Lower lobe of right lung (tissue), 2 donors: ENCODE data around the gene TLE4. TPM values are rescaled to one million over a fixed set of nuclear protein-coding genes. Genes with fewer than 3 reads are reported as not detected.
A peak's percentile ranks its signal among the peaks of the same experiment; 100 is the strongest.

Source experiments
- ATAC-seq, 2 donors: fragments of 200-7000 bp; cut with Tn5 transposase; one replicate each; pipeline ENCODE4 v1.9.1; 2020 to 2022; ENCODE audit warnings: mild to moderate bottlenecking in 2 of 2, moderate library complexity in 2 of 2
- DNase-seq: peaks from one replicate; pipeline ENCODE4 v3.0.0-alpha.2; 2020
- H3K27ac ChIP-seq: fragments of 200-600 bp; one replicate; pipeline ENCODE4 v1.8.0; 2022
- H3K27me3 ChIP-seq: fragments of 200-600 bp; one replicate; pipeline ENCODE4 v1.8.0; 2022; ENCODE audit warnings: low read depth
- H3K36me3 ChIP-seq: fragments of 200-600 bp; one replicate; pipeline ENCODE4 v1.8.0; 2022; ENCODE audit warnings: mild to moderate bottlenecking
- H3K4me1 ChIP-seq: fragments of 200-600 bp; one replicate; pipeline ENCODE4 v1.8.0; 2022
- H3K4me3 ChIP-seq: fragments of 200-600 bp; one replicate; pipeline ENCODE4 v1.8.0; 2022; ENCODE audit warnings: mild to moderate bottlenecking
- H3K9me3 ChIP-seq: fragments of 200-600 bp; one replicate; pipeline ENCODE4 v1.8.0; 2022
- intact Hi-C: fragments of 100-400 bp; cut with DNase I; formaldehyde crosslinking; loops from one replicate; pipeline ENCODE4 v1.11.0; 2022
- total RNA-seq: library from RNA; stranded (reverse); fragmentation: NEBNext Ultra II Directional; extraction: Animal tissue kit (Norgen Biotek cat#: 25700); gene quantifications from one replicate; pipeline ENCODE4 v1.2.1, GENCODE V29; 2021
- TF ChIP-seq, protein P1 (sequence below): fragments of 200-600 bp; IDR thresholded peaks from one replicate; pipeline ENCODE4 v1.8.0; 2022; ENCODE audit warnings: antibody characterized with exemption, mild to moderate bottlenecking
- donor health status: DM: no; HTN: yes; CAD: no; lungs with severe emphysema.

Gene TLE4
- total RNA-seq, 1 donor from 2014 or later: 48.6 TPM

GRCh38 chr9:79731171-79731890, 159.6 kb downstream of the TLE4 start:
- TF ChIP-seq, protein P1, sequence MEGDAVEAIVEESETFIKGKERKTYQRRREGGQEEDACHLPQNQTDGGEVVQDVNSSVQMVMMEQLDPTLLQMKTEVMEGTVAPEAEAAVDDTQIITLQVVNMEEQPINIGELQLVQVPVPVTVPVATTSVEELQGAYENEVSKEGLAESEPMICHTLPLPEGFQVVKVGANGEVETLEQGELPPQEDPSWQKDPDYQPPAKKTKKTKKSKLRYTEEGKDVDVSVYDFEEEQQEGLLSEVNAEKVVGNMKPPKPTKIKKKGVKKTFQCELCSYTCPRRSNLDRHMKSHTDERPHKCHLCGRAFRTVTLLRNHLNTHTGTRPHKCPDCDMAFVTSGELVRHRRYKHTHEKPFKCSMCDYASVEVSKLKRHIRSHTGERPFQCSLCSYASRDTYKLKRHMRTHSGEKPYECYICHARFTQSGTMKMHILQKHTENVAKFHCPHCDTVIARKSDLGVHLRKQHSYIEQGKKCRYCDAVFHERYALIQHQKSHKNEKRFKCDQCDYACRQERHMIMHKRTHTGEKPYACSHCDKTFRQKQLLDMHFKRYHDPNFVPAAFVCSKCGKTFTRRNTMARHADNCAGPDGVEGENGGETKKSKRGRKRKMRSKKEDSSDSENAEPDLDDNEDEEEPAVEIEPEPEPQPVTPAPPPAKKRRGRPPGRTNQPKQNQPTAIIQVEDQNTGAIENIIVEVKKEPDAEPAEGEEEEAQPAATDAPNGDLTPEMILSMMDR: no peak
- H3K4me1 ChIP-seq: no peaks in the 10 kb centered on the region
- H3K36me3 ChIP-seq: peaks cover 12% of the 10 kb centered on the region
- no peaks in the 10 kb centered on the region for H3K27me3 ChIP-seq
- H3K27ac ChIP-seq: no peak overlapping the region
- ATAC-seq (no peak), DNase-seq (no peak)
- intact Hi-C loops: no loop called here
- H3K4me3 ChIP-seq: no peak overlapping the region
- no peaks in the 10 kb centered on the region for H3K9me3 ChIP-seq

DNA sequence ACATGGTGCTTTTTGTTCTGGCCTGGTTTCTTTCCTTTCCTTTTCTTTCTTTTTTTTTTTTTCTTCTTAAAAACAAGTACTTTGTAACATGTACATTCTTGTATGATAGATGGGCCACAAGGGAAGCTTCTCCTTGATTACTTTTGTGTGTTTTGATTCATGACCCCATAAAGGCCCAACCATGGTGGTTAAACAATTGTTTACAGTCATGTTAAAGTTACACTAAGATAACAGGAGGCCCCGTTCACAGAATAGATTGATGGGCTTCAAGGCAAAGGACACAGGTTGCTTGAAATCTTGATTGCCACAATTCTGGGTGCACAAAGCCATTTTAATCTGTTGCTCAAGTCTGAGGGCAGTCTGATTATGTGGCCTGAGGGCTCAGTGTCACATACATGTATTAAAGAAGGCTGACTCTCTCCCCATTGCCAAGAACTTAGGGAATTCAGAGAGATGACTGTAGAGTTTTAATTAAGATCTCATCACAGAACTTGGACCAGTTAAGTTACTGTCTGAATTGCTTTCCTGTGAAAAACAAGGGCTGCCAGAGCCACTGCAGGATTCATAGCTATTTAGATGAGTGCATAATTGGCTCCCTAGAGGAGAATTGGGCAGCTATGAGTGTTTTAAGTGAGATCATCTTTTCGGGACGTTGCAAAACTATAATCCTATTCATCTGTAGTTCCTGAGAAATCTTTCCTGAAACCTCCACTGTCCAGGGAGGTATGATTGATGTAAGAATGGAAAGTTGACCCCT, 163.4 kb downstream of the TLE4 start:
- Histone ChIP-seq H3K4me1 (no peaks in the 10 kb centered on the region), H3K36me3 (no peaks in the 10 kb centered on the region), H3K9me3 (no peaks in the 10 kb centered on the region), H3K27me3 (no peaks in the 10 kb centered on the region), H3K4me3 (no peak overlapping the region), H3K27ac (no peak overlapping the region)
- ATAC-seq (no peak), DNase-seq (no peak)
- intact Hi-C loops: no loop called here
- TF ChIP-seq, protein P1: no peak

DNA sequence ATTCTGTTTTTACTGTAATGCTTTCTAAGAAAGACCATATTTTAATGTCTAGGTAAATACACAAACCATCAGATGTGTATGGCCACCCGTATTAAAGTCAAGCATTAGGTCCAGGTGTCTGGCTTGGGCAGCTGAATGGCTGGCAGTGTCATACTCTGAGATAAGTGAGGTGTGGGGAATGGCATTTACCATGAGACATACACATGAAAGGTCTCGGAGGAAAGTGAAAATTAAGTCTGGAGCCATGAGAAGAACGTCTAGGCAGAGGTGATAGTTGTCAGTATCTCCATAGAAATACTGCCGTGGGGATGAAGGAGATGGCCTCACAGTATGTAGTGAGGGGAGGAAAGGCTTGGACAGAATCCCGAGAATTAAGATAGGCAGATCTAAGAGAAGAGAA, 164.3 kb downstream of the TLE4 start:
- Histone ChIP-seq H3K36me3 (no peaks in the 10 kb centered on the region), H3K27ac (no peak overlapping the region), H3K4me3 (no peak overlapping the region), H3K27me3 (no peaks in the 10 kb centered on the region), H3K4me1 (no peaks in the 10 kb centered on the region), H3K9me3 (no peaks in the 10 kb centered on the region)
- ATAC-seq (no peak), DNase-seq (no peak)
- intact Hi-C loops: no loop called here
- TF ChIP-seq, protein P1: no peak

GRCh38 chr9:79741381-79741780, 169.6 kb downstream of the TLE4 start:
- Histone ChIP-seq H3K27ac (no peak overlapping the region), H3K27me3 (no peaks in the 10 kb centered on the region), H3K9me3 (no peaks in the 10 kb centered on the region), H3K4me3 (no peak overlapping the region), H3K4me1 (peaks cover 9% of the 10 kb centered on the region), H3K36me3 (no peaks in the 10 kb centered on the region)
- DNase-seq (no peak), ATAC-seq (no peak)
- TF ChIP-seq, protein P1: no peak
- intact Hi-C loops: no loop called here

- TF ChIP-seq, protein P1: no peak
- intact Hi-C loops: no loop called here
- no peaks in the 10 kb centered on the region for H3K36me3 ChIP-seq
- no peaks in the 10 kb centered on the region for H3K9me3 ChIP-seq
- DNase-seq: no peak
- H3K27me3 ChIP-seq: no peaks in the 10 kb centered on the region
- no peak overlapping the region for H3K27ac ChIP-seq
- ATAC-seq: peak in 1 of 2 donors; percentile 23
- peaks cover 9% of the 10 kb centered on the region for H3K4me1 ChIP-seq
- no peak overlapping the region for H3K4me3 ChIP-seq
Measured at GRCh38 chr9:79742110-79742721, 170.5 kb downstream of the TLE4 start.
